Mucosa of descending colon (tissue), 3 donors: ENCODE results near the gene ALOX12B. TPM values are rescaled to one million over a fixed set of nuclear protein-coding genes. Genes with fewer than 3 reads are reported as not detected.
A peak's percentile ranks its signal among the peaks of the same experiment; 100 is the strongest.
"Not testable (repeated sequence)": the region's sequence is repeated elsewhere in the genome, so short reads cannot be mapped to it uniquely, and the experiment has no call there.

Source experiments
- ATAC-seq: fragments of 200-7000 bp; cut with Tn5 transposase; one replicate; pipeline ENCODE4 v1.9.1; 2020; ENCODE audit warnings: mild to moderate bottlenecking, moderate library complexity
- DNase-seq, 3 donors: peaks; one replicate each; pipeline ENCODE4 v3.0.0-alpha.2; 2020
- H3K36me3 ChIP-seq: fragments of 200-600 bp; one replicate; pipeline ENCODE4 v1.8.0; 2021; ENCODE audit warnings: low read depth, mild to moderate bottlenecking
- H3K4me1 ChIP-seq: fragments of 200-600 bp; one replicate; pipeline ENCODE4 v1.8.0; 2021; ENCODE audit warnings: low read depth, mild to moderate bottlenecking
- H3K4me3 ChIP-seq: fragments of 200-600 bp; one replicate; pipeline ENCODE4 v1.8.0; 2021; ENCODE audit warnings: mild to moderate bottlenecking
- H3K9me3 ChIP-seq: fragments of 200-600 bp; one replicate; pipeline ENCODE4 v1.8.0; 2021; ENCODE audit warnings: mild to moderate bottlenecking
- intact Hi-C, 2 donors: fragments of 100-400 bp; cut with DNase I in 1 of 2; cut with micrococcal nuclease in 1 of 2; formaldehyde crosslinking; loops; one replicate each; pipeline versions ENCODE4 v1.11.0 to v1.11.1; 2022; cut with DNase I, micrococcal nuclease
- total RNA-seq, 3 donors: library from RNA; stranded (reverse); fragmentation: NEBNext Ultra II Directional in 2 of 3; extraction: Animal tissue kit (Norgen Biotek cat#: 25700) in 2 of 3; gene quantifications; one replicate each; pipeline versions ENCODE4 v1.2.1 to v1.2.4, GENCODE V29; 2021 to 2023
- TF ChIP-seq, protein P1 (sequence below): fragments of 200-600 bp; IDR thresholded peaks from one replicate; pipeline ENCODE4 v1.8.0; 2022; ENCODE audit warnings: antibody characterized with exemption, mild to moderate bottlenecking
- donor health status: DM: no; HTN: no; CAD: no; lungs with moderate emphysema.
- donor health status: DM: no; HTN: no; CAD: no.
- donor health status: DM: no; HTN: yes; CAD: no.

The ALOX12B gene
- total RNA-seq, 3 donors from 2014 or later, result 0.25 to 0.65 (median 0.49) TPM

DNA sequence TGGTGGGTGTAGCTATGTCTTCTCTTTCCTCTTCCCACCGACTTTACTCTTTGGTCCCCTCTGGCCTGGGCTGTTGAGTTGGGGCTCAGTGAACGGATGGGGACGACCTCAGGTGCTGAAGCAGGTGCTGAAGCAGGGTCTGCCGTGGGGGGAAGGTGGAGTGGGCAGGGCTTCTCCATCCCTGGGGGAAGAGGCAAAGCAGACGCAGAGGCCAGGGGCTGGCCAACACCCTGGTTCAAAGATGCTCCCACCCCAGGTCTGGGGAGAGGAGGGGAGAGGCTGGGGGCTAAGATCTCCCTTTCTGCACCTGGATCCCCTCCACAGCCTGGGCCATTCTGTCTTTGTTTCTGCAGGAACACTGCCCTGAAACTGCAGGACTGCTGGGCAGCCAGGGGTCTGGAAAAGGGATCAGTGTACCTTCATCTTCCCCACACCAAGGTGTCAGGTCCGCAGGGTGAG lies 22.9 kb downstream of the ALOX12B start:
- DNase-seq (no peak), ATAC-seq (no peak)
- peaks cover 24% of the 10 kb centered on the region for H3K4me1 ChIP-seq
- H3K9me3 ChIP-seq, result no peaks in the 10 kb centered on the region
- no peak overlapping the region for H3K4me3 ChIP-seq
- H3K36me3 ChIP-seq, result no peaks in the 10 kb centered on the region
- intact Hi-C loops, result no loop called here
- TF ChIP-seq, protein P1, sequence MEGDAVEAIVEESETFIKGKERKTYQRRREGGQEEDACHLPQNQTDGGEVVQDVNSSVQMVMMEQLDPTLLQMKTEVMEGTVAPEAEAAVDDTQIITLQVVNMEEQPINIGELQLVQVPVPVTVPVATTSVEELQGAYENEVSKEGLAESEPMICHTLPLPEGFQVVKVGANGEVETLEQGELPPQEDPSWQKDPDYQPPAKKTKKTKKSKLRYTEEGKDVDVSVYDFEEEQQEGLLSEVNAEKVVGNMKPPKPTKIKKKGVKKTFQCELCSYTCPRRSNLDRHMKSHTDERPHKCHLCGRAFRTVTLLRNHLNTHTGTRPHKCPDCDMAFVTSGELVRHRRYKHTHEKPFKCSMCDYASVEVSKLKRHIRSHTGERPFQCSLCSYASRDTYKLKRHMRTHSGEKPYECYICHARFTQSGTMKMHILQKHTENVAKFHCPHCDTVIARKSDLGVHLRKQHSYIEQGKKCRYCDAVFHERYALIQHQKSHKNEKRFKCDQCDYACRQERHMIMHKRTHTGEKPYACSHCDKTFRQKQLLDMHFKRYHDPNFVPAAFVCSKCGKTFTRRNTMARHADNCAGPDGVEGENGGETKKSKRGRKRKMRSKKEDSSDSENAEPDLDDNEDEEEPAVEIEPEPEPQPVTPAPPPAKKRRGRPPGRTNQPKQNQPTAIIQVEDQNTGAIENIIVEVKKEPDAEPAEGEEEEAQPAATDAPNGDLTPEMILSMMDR, result no peak

DNA sequence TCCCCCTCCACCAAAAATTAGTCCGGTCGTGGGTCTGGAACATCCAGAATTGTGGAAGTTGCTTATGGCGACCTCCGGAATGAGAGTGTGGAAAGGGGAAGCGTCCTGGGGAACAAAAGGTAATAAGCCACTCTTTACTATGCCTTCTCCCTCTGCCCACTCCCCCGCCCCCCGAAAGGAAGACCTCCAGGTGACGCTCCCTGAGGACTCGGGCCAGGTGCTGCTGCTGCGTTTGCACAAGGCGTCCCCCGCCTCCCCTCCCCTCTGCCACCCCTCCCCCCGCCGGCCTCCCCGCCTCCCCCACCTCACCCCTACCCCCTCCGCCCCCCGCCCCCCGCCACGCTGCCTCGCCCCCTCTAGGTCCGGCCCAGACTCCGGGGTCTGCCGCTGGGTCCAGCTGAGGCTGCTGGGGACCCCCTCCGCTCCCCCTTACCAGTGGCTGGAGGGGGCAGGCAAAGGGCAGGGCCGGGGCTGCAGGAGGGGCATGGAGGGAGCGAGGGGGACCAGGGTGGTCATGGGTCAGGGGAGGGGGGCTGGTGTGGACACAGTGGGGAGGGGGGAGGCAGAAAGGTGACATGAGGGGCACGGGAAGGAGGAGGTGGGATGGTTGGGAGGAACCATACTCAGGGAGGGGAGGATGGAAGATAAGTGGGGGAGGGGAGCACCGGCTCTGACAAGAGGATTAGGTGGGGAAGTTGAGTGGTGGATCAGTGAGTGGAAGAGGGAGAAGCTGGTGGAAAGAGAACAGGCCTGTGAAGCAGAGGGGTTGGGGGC lies 23.6 kb downstream of the ALOX12B start:
- Histone ChIP-seq H3K4me1 (peaks cover 18% of the 10 kb centered on the region), H3K4me3 (no peak overlapping the region), H3K36me3 (no peaks in the 10 kb centered on the region), H3K9me3 (no peaks in the 10 kb centered on the region)
- no peak for ATAC-seq
- intact Hi-C loops, result no loop called here
- TF ChIP-seq, protein P1, result no peak
- DNase-seq, result peak in 1 of 3 donors; percentile 29

GRCh38 chr17:8062807-8063483 lies 24.6 kb downstream of the ALOX12B start:
- no peaks in the 10 kb centered on the region for H3K36me3 ChIP-seq
- H3K4me3 ChIP-seq, result no peak overlapping the region
- DNase-seq (peak in 1 of 3 donors; percentile 30), ATAC-seq (peak; percentile 63)
- H3K4me1 ChIP-seq, result peaks cover 11% of the 10 kb centered on the region
- TF ChIP-seq, protein P1, result no peak
- intact Hi-C loops, result no loop called here
- no peaks in the 10 kb centered on the region for H3K9me3 ChIP-seq

DNA sequence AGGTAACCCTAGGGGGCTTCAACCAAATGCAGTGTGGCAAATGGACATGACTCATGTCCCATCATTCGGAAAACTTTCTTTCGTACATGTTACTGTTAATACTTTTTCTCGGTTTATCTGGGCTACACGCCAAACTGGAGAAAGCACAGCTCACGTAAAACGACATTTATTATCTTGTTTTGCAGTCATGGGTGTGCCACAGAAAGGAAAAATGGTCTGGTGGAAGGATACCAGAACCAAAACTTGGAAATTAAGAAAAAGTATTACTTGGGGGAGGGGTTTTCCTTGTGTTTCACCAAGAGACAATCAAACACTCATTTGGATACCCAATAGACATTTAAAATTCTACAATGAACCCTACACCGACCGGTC lies 25.1 kb downstream of the ALOX12B start:
- Histone ChIP-seq H3K4me1 (peaks cover 10% of the 10 kb centered on the region), H3K9me3 (no peaks in the 10 kb centered on the region), H3K36me3 (no peaks in the 10 kb centered on the region), H3K4me3 (no peak overlapping the region)
- TF ChIP-seq, protein P1, result no peak
- peak; percentile 50 for ATAC-seq
- peak in 1 of 3 donors; percentile 65 for DNase-seq
- intact Hi-C loops, result no loop called here

- intact Hi-C loops, H3K36me3 ChIP-seq, ATAC-seq, H3K4me3 ChIP-seq, H3K9me3 ChIP-seq: not testable (repeated sequence)
- peaks cover 11% of the 10 kb centered on the region for H3K4me1 ChIP-seq
- peak in 1 of 3 donors; percentile 20 for DNase-seq
Measured at GRCh38 chr17:8061851-8062250, 25.7 kb downstream of the ALOX12B start.

DNA sequence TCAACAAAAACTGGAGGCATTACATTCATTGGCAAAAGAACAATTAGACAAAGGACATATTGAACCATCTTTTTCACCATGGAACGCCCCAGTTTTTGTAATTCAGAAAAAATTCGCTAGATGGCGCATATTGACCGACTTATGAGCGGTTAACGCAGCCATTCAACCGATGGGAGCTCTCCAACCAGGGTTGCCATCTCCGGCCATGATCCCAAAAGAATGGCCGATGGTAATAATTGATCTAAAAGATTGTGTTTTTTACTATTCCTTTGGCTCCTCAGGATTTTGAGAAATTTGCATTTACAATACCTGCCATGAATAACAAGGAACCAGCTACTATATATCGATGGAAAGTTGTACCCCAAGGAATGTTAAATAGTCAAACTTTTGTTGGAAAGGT lies 27.2 kb downstream of the ALOX12B start:
- intact Hi-C loops, result loop anchor here in 1 of 2 donors (1.0 kb wide), 1 partner anchor 33 kb away; no protein-coding TSS in a partner anchor
- TF ChIP-seq, protein P1, result peak; percentile 35
- peak in 1 of 3 donors; percentile 87 for DNase-seq
- Histone ChIP-seq H3K36me3 (no peaks in the 10 kb centered on the region), H3K4me3 (no peak overlapping the region), H3K9me3 (no peaks in the 10 kb centered on the region), H3K4me1 (peaks cover 11% of the 10 kb centered on the region)
- peak; percentile 64 for ATAC-seq
